Mammary epithelial cell (primary cell): Measurements from ENCODE around the gene RALY.

Source experiments
- EZH2 ChIP-seq: IDR thresholded peaks from 2 replicates; pipeline ENCODE4 v1.6.1; 2012; ENCODE audit warnings: low read length, inconsistent platforms, borderline replicate concordance
- TF ChIP-seq, protein P1 (sequence below), 2 donors: IDR thresholded peaks in 1 of 2; conservative IDR thresholded peaks in 1 of 2; 2 replicates each; pipeline ENCODE4 v1.5.1; 2011 to 2012; ENCODE audit warnings: inconsistent platforms in 2 of 2, low read length in 2 of 2, mild to moderate bottlenecking in 2 of 2, control low read depth in 1 of 2, low read depth in 1 of 2; ENCODE audit not compliant: insufficient read depth in 1 of 2; ENCODE audit errors: extremely low read depth in 1 of 2

DNA sequence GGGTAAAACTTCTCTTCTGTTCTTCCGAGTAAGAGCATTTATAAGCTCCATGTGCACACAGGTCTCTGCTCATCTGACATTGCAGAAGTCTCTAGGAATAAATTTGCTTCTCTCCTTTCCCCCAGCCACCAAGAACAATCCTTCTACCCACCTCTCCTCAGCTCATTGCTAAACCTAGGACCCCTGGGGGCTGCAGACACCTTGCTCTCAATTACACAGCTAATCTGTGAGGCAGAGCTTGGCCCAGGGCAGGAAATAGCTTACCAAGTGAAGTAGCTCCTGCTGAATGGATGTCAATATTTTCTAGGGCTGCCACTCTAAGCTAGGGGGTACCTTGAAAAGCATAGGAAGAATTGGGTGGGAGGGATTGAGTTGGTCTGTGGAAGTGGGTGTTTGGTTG, 74.3 kb downstream of the RALY start:
- TF ChIP-seq, protein P1, sequence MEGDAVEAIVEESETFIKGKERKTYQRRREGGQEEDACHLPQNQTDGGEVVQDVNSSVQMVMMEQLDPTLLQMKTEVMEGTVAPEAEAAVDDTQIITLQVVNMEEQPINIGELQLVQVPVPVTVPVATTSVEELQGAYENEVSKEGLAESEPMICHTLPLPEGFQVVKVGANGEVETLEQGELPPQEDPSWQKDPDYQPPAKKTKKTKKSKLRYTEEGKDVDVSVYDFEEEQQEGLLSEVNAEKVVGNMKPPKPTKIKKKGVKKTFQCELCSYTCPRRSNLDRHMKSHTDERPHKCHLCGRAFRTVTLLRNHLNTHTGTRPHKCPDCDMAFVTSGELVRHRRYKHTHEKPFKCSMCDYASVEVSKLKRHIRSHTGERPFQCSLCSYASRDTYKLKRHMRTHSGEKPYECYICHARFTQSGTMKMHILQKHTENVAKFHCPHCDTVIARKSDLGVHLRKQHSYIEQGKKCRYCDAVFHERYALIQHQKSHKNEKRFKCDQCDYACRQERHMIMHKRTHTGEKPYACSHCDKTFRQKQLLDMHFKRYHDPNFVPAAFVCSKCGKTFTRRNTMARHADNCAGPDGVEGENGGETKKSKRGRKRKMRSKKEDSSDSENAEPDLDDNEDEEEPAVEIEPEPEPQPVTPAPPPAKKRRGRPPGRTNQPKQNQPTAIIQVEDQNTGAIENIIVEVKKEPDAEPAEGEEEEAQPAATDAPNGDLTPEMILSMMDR (conservative IDR thresholded peaks at IDR 0.05 in 1 of 2, IDR thresholded peaks at IDR 0.05 in 1 of 2; ENCODE audit: extremely low read depth in 1 of 2, insufficient read depth in 1 of 2, low read depth in 1 of 2, low read length in 2 of 2): no peak
- TF ChIP-seq EZH2: no peak
